HUDEP-2 (cell line): ENCODE results near the gene CHRND.

Experiments used
- DNase-seq, 76 experiments: peaks; one replicate each; lab custom pipeline; 2025; ENCODE audit not compliant: unreplicated experiment in 76 of 76; lab: John Stamatoyannopoulos, UW

Gene CHRND

DNA sequence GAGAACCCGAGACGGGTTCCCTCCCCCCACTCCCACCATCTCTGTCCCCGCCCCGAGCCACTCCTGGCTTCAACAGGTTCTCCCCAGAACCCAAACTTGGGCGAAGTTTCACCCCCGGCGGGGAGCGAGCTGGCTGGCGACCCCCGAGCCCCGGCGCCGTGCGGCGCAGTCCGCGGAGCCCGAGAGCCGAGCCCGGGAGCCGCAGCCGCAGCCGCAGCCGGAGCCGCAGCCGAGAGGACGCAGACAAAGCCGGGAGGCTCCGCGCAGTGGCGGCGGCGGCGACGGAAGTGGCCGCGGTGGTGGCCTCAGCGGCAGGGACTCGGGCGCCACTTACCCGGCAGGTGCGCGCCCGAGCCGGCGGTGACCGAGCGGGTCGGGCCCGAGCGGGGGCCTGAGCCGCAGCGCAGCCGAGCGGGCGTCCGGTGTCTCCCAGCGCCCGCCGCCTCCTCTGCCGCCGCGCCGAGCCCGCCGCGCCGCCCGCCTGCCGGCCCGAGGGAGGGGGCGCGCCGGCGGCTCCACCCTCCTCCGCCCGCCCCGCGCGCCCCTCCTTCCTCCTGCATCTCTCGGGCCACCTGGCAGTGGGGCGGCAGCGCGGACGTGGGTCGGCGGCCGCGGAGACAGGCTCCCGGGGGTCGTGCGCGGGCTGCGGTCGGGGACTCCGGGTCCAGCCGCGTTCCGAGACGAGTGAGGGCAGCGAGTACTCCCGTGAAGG, 38.4 kb upstream of the CHRND start, which contains the start of gene ECEL1:
Gene ECEL1, minus strand, starts transcription at position 450 of the 712 bp plus-strand sequence. CDS start 1,181 bp downstream, outside the sequence.
- DNase-seq: no peak

- no peak for DNase-seq
These were observed 37.8 kb upstream of the CHRND start for GRCh38 chr2:232488097-232488711.

DNA sequence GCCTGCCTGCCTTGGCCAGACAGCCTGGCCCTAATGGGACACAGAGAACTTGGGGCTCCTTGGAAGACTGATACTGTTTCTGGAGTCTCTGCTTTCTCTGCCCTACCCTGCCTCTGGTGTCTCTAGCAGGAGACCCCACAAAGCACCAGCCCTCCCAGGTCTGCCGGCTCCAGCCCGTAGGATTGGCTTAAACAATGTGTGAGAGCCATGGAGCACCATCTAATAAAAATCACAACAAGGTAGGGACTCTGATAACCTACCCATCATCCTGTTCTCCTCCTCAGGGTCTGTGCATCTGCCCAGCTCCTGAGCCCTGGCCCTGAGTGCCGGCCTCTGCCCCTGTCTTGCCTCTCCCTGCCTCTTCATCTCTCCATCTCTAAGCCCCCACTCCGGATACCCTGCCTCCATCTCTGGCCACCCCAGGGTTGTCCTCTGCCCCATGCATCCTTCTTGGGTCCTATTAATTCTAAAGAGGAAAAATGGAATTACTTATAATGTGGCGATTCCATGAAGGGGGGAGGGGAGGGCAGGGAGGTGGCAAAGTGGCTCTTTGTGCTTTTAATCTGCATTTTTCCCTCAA, 37.1 kb upstream of the CHRND start:
- DNase-seq: no peak

GRCh38 chr2:232489516-232490220, 36.3 kb upstream of the CHRND start:
- DNase-seq: no peak

GRCh38 chr2:232490221-232491138, 35.5 kb upstream of the CHRND start:
- DNase-seq: no peak

DNA sequence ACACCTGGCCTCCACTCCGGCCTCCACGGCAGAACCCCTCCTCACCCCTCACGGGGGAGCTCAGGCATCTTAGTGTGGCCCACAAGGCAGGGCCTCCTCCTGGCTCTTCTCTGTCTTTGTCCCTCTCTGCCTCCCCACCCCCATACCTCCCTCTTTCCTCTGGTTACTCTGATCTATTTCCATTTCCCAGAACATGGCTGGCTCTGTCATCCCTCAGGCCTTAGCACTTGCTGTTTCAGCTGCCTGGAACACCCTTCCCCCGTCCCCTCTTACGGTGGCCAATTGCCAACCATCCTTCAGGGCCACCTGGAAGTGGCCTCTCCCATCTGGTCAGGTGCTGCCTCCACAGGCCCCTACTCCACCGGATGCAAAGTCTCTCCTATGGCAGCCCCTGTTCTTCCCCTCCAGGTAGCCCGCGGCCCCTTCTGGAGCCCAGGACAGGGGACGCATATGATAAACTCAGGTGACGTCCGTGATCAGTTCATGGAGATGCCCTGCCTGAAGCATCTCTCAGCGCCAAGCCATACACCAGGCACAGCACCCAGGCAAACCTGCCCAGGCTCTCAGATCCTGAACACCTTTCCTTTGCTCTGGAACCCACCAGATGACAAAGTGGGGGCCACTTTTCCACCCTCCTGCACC, 34.7 kb upstream of the CHRND start:
- DNase-seq: no peak

- DNase-seq: no peak
These were observed 33.6 kb upstream of the CHRND start for GRCh38 chr2:232492236-232492848.

DNA sequence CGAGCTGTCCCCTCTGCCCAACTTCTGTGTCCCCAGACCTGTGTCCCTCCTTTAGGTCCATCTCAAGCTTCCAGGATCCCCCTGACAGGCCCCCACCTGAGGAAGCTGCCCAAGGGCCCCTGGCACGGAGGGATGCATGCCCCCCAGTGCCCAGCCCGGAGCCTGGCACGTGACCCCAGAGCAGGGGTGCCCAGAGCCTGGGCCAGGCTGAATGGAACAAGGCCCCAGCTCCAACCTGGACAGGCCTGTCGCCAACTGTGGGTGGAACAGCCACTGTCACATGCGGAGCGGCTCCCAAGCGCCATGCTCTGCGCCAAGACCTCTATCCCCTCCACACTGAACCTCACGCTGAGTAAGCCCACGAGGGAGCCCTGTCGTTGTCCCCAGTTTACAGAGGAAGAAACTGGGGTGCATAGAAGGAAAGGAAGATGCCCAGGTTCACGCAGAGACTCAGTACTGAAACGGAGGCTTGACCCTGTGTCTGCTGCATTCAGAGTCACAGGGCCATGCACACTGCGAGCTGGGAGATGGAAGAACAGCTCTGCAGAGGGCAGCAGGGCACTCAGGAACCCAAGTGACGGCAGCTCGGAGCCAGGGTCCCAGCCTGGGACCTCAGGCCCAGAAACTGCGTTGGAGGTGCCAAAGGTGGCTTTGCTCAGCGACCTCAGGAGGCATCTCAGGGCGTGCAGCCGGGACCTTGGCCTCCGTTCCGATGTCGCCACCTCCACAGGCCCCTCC, 32.8 kb upstream of the CHRND start:
- no peak for DNase-seq

GRCh38 chr2:232493701-232494474, 32.1 kb upstream of the CHRND start:
- DNase-seq: no peak

DNA sequence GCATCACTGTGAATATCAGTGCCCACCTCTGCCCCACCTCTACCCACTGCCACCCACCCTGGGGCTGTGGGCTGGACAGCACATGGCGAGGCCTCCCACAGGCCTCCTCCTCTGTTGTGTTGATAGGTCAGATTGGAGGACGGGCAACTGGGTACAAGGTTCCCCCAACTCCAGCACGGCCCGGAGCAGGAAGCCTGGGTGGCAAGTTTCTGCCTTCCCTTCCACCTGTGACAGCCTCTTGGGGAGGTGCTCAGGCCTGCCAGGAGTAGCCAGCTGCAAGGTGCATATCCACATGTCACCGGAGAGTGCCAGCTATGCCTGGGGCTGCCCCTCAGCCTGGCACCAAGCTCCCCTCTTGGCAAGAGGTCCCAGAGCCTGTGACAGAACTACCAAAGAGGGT, 31.4 kb upstream of the CHRND start:
- DNase-seq: no peak

- no peak for DNase-seq
These were observed 30.7 kb upstream of the CHRND start for GRCh38 chr2:232495292-232495691.

DNA sequence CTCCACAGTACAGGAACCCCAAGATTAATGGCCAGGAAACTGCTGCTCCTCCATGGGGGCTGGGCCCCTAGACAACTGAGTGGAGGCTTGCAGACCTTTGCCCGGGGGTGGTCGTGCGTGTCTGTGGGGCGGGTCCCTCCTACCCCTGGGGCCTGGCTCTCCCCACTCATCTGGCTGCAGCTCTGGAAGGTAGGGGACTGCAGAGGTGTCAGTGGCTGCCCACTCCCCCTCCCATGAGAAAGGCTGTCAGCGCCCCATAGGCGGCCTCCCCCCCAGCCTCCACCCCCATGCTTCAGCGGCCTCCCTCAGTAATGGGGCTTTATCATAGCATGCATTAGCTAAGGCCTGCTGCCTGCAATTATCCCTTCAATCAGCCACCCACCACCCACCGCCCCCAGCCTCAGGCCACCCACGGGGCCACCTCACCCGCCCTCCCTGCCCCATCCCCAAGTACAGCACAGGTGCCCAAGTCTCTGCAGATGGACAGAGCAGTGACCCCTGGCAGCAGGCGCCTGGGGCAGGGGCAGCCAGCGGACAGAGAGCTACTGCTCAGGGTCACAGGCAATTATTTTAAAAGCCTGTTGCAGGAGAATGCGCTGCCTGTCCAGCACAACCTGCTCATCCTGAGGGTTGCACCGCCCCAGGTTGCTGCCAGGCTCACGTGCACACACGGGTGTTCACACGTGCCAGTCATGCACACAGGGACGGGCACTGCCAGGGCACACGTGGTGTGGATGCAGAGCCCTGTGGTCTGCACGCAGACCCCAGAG, 29.3 kb upstream of the CHRND start:
- no peak for DNase-seq

DNA sequence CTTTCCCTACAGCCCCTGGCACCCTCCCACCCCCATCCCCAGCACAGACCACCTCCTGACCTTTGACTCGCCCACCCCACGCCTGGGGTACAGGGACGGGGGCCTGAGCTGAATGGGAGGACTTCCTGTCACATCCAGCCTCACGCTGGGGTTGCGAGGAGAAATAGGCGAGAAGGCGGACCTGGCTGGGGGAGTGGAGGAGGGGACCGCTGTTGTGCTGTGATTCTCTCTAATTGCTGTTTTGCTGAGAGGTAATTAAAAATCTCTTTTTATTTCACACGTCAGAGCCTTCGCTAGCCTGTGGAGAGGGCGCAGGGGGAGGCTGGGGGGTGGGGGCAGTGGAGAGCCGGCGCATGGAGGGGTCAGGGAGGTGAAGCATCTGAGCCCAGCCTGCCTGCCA, 28.6 kb upstream of the CHRND start:
- no peak for DNase-seq

DNA sequence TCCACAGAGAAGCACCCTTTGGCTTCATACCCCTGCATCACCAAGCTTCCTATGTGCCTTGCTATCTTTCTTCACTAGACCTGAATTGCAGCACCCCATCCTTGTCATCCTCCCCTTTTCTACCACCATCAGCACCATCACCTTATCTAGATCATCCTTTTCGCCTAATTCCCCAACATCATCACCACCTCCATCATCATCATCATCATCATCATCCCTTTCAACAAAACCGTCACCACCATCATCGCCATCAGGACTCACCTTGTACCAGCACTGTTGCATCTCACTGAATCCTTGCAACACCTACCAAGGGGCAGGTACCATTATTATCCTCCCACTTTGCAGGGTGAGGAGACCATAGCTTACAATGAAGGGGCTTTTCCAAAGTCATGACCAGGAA, 27.5 kb upstream of the CHRND start:
- DNase-seq: no peak

GRCh38 chr2:232501331-232501771, 24.6 kb upstream of the CHRND start:
- no peak for DNase-seq

- no peak for DNase-seq
These were observed 24.1 kb upstream of the CHRND start for GRCh38 chr2:232501794-232502390.

DNA sequence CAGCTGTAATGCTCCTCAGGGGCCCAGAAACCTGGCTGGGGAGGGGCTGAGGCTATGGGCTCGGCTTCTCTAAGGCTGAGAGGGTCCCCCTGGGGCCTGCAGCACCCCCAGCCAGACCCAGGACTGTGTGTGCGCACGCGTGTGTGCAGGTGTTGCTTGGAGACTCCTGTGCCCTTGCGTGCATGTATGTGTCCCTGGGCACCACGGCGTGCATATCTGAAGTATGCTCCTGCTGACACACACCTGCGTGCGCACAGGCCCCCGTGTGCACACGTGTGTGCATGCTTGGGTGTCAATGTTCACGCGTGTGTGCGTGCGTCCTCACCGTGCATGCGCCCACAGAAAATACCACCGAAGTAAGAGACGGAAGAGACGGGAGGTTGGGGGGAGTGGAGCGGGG, 23.4 kb upstream of the CHRND start:
- no peak for DNase-seq
